Astrocyte (in vitro differentiated cells and primary cell): ENCODE results near the gene HOXD1. TPM values are rescaled to one million over a fixed set of nuclear protein-coding genes. Genes with fewer than 3 reads are reported as not detected.

Experiments used
- DNase-seq: peaks from one replicate; pipeline ENCODE4 v3.0.0-alpha.2; 2010; ENCODE audit warnings: low read depth
- FAIRE-seq: peaks from 2 replicates; lab custom pipeline; 2011; peaks lifted over from hg19 to GRCh38; lab: Jason Lieb, UNC
- H2AFZ ChIP-seq: 2 replicates; pipeline ENCODE4 v1.6.0; 2012; ENCODE audit warnings: low read depth, low read length, inconsistent platforms
- H3K27ac ChIP-seq: 2 replicates; pipeline ENCODE4 v1.5.1; 2011; ENCODE audit warnings: low read depth, low read length, inconsistent platforms
- H3K27me3 ChIP-seq: 2 replicates; pipeline ENCODE4 v1.6.0; 2011; ENCODE audit warnings: low read length, inconsistent platforms; ENCODE audit not compliant: insufficient read depth
- H3K36me3 ChIP-seq: 2 replicates; pipeline ENCODE4 v1.5.1; 2011; ENCODE audit warnings: low read length, inconsistent platforms; ENCODE audit not compliant: insufficient read depth
- H3K4me1 ChIP-seq: 2 replicates; pipeline ENCODE4 v1.5.1; 2011; ENCODE audit warnings: low read length, inconsistent platforms; ENCODE audit not compliant: insufficient read depth
- H3K4me2 ChIP-seq: 2 replicates; pipeline ENCODE4 v1.6.0; 2012; ENCODE audit warnings: low read length, inconsistent platforms
- H3K4me3 ChIP-seq: 2 replicates; pipeline ENCODE4 v1.5.1; 2011; ENCODE audit warnings: low read depth, mild to moderate bottlenecking, low read length, inconsistent platforms; ENCODE audit not compliant: insufficient read depth
- H3K79me2 ChIP-seq: 2 replicates; pipeline ENCODE4 v1.6.0; 2012; ENCODE audit warnings: mild to moderate bottlenecking, low read length, inconsistent platforms; ENCODE audit not compliant: insufficient read depth
- H3K9ac ChIP-seq: 2 replicates; pipeline ENCODE4 v1.6.0; 2012; ENCODE audit warnings: mild to moderate bottlenecking, low read length, inconsistent platforms
- H3K9me3 ChIP-seq: 2 replicates; pipeline ENCODE4 v1.5.1; 2012; ENCODE audit warnings: low read depth, mild to moderate bottlenecking, low read length, inconsistent platforms; ENCODE audit not compliant: insufficient read depth
- H4K20me1 ChIP-seq: 2 replicates; pipeline ENCODE4 v1.6.0; 2012; ENCODE audit warnings: low read length, inconsistent platforms; ENCODE audit not compliant: insufficient read depth
- H3K27ac Mint-ChIP-seq: one replicate; pipeline ENCODE4 v1.8.0; 2021; ENCODE audit warnings: mild to moderate bottlenecking, mixed read lengths; ENCODE audit not compliant: unreplicated experiment
- H3K27me3 Mint-ChIP-seq: one replicate; pipeline ENCODE4 v1.8.0; 2021; ENCODE audit warnings: low read depth, mixed read lengths; ENCODE audit not compliant: unreplicated experiment
- H3K36me3 Mint-ChIP-seq: one replicate; pipeline ENCODE4 v1.8.0; 2021; ENCODE audit warnings: low read depth, mixed read lengths; ENCODE audit not compliant: unreplicated experiment
- H3K4me1 Mint-ChIP-seq: one replicate; pipeline ENCODE4 v1.8.0; 2021; ENCODE audit warnings: low read depth, mixed read lengths; ENCODE audit not compliant: unreplicated experiment
- H3K4me3 Mint-ChIP-seq: one replicate; pipeline ENCODE4 v1.8.0; 2021; ENCODE audit warnings: mild to moderate bottlenecking, moderate library complexity, mixed read lengths; ENCODE audit not compliant: unreplicated experiment
- H3K9me3 Mint-ChIP-seq: one replicate; pipeline ENCODE4 v1.8.0; 2021; ENCODE audit warnings: mild to moderate bottlenecking, mixed read lengths; ENCODE audit not compliant: unreplicated experiment
- CTCF ChIP-seq: IDR thresholded peaks from 2 replicates; pipeline ENCODE4 v1.5.1; 2011; ENCODE audit warnings: low read depth, mild to moderate bottlenecking, inconsistent platforms, low read length, moderate library complexity; ENCODE audit not compliant: insufficient read depth
- EZH2 ChIP-seq: IDR thresholded peaks from 2 replicates; pipeline ENCODE4 v1.6.1; 2012; ENCODE audit warnings: mild to moderate bottlenecking, low read length, inconsistent platforms; ENCODE audit not compliant: insufficient read depth
- total RNA-seq: library from RNA; stranded (reverse); gene quantifications from 2 replicates; pipeline ENCODE4 v1.2.1, GENCODE V29; 2021

Gene HOXD1
- total RNA-seq, 1 donor from 2014 or later, result not detected

DNA sequence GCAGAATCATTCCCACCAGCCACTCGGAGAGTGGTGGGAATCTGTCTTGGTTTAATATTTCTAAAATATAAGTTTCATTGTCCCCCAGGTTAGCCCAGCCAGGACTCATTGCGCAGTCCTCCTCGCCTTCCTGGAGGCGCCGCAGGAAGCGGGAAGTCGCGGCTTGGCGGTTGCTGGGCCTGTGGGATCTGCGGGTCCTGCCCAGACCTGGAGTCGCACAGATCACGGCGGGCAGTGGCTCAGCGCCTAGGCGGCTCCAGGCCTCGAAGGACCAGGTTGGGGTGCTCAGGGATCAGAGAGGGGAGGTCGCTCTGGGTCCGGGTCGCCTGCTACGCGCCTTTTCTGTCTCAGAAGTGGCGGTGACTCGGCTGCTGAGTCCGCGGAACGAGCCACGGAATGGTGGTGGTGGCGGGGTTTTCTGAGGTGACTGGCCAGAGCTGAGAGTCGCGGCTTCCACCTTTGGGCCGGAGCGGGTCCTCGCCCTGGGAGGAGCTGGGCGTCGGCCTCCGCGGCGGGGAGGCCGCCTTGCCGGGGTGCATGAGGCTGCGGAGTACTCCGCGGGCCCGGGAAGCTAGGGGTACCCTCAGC, 28.7 kb upstream of the HOXD1 start:
- DNase-seq (no peak), FAIRE-seq (no peak)
- Mint-ChIP-seq H3K27ac (no peak overlapping the region), H3K9me3 (peaks cover 26% of the 10 kb centered on the region), H3K27me3 (peaks cover 86% of the 10 kb centered on the region), H3K36me3 (peaks cover 4% of the 10 kb centered on the region), H3K4me3 (no peak overlapping the region), H3K4me1 (no peaks in the 10 kb centered on the region)
- Histone ChIP-seq H3K4me2 (peak overlapping the region; percentile 82), H3K79me2 (no peaks in the 10 kb centered on the region), H3K9ac (peak overlapping the region; percentile 52), H3K4me1 (peaks cover 7% of the 10 kb centered on the region), H3K9me3 (peaks cover 2% of the 10 kb centered on the region), H4K20me1 (no peaks in the 10 kb centered on the region), H3K27me3 (peaks cover 90% of the 10 kb centered on the region), H3K36me3 (no peaks in the 10 kb centered on the region), H2AFZ (peak overlapping the region; percentile 21), H3K4me3 (peak overlapping the region; percentile 34), H3K27ac (peak overlapping the region; percentile 50)
- TF ChIP-seq EZH2, result peak; percentile 85
- TF ChIP-seq CTCF, result no peak

- Mint-ChIP-seq H3K27ac (no peak overlapping the region), H3K9me3 (peaks cover 26% of the 10 kb centered on the region), H3K36me3 (peaks cover 4% of the 10 kb centered on the region), H3K27me3 (peaks cover 86% of the 10 kb centered on the region), H3K4me1 (no peaks in the 10 kb centered on the region), H3K4me3 (no peak overlapping the region)
- peaks cover 90% of the 10 kb centered on the region for H3K27me3 ChIP-seq
- DNase-seq, result peak; percentile 76
- H3K79me2 ChIP-seq, result no peaks in the 10 kb centered on the region
- H3K36me3 ChIP-seq, result no peaks in the 10 kb centered on the region
- peak overlapping the region; percentile 33 for H2AFZ ChIP-seq
- no peaks in the 10 kb centered on the region for H4K20me1 ChIP-seq
- H3K9ac ChIP-seq, result peak overlapping the region; percentile 52
- no peak for TF ChIP-seq EZH2
- TF ChIP-seq CTCF, result no peak
- peak overlapping the region; percentile 34 for H3K4me3 ChIP-seq
- H3K4me2 ChIP-seq, result peak overlapping the region; percentile 82
- H3K4me1 ChIP-seq, result peaks cover 8% of the 10 kb centered on the region
- no peak for FAIRE-seq
- peak overlapping the region; percentile 50 for H3K27ac ChIP-seq
- peaks cover 2% of the 10 kb centered on the region for H3K9me3 ChIP-seq
Observed at GRCh38 chr2:176160251-176160985, 28.1 kb upstream of the HOXD1 start.
